Natural killer cell treated with Interleukin-12 subunit alpha and Interleukin-12 subunit beta and Interleukin-15 and Interleukin-18, amount 100 ng/mL, for 72 hours (primary cell): ENCODE data around the gene AGAP5. TPM values are rescaled to one million over a fixed set of nuclear protein-coding genes. Genes with fewer than 3 reads are reported as not detected.
"Not testable (repeated sequence)": the region's sequence is repeated elsewhere in the genome, so short reads cannot be mapped to it uniquely, and the experiment has no call there.

Source experiments
- ATAC-seq, 2 donors: fragments of 150-1000 bp; cut with Tn5 transposase in 1 of 2; sonication (Bioruptor Pico), chemical (Tn5 transposase) in 1 of 2; 2 replicates each; pipeline ENCODE4 v1.10.0; 2021
- DNase-seq: peaks from one replicate; pipeline ENCODE4 v3.0.0; 2022; ENCODE audit warnings: low spot score
- H3K27ac Mint-ChIP-seq, 2 donors: 1 replicate in 1 of 2; 2 replicates in 1 of 2; pipeline ENCODE4 v1.8.0; 2022; ENCODE audit warnings: mixed read lengths in 2 of 2, mild to moderate bottlenecking in 1 of 2, moderate library complexity in 1 of 2
- H3K27me3 Mint-ChIP-seq, 2 donors: 1 replicate in 1 of 2; 2 replicates in 1 of 2; pipeline ENCODE4 v1.8.0; 2022; ENCODE audit warnings: mixed read lengths in 2 of 2
- H3K36me3 Mint-ChIP-seq: one replicate; pipeline ENCODE4 v1.8.0; 2022; ENCODE audit warnings: mixed read lengths
- H3K4me1 Mint-ChIP-seq, 2 donors: 1 replicate in 1 of 2; 2 replicates in 1 of 2; pipeline ENCODE4 v1.8.0; 2022; ENCODE audit warnings: low read depth in 2 of 2, mixed read lengths in 2 of 2, mild to moderate bottlenecking in 1 of 2
- H3K4me3 Mint-ChIP-seq: one replicate; pipeline ENCODE4 v1.8.0; 2022; ENCODE audit warnings: mixed read lengths
- H3K9me3 Mint-ChIP-seq: 2 replicates; pipeline ENCODE4 v1.8.0; 2022; ENCODE audit warnings: mixed read lengths
- total RNA-seq, 2 donors: library from RNA; stranded (reverse); gene quantifications; one replicate each; pipeline ENCODE4 v1.2.3, GENCODE V29; 2022

AGAP5 gene
- 10 to 100 TPM in 1 of 2 donors, 1 to 10 TPM in 1; 9.8 to 26.0 TPM for total RNA-seq

- not testable (repeated sequence) for H3K27ac Mint-ChIP-seq, ATAC-seq, H3K27me3 Mint-ChIP-seq, H3K9me3 Mint-ChIP-seq, DNase-seq, H3K4me3 Mint-ChIP-seq, H3K4me1 Mint-ChIP-seq
- H3K36me3 Mint-ChIP-seq: peaks cover 11% of the 10 kb centered on the region
Observed at GRCh38 chr10:73697675-73698159, at the start of gene AGAP5. Gene AGAP5, minus strand, starts transcription at chr10:73698109. Its CDS starts 354 bp downstream, at chr10:73697755.

- ATAC-seq: no peak
- Mint-ChIP-seq H3K4me1 (peaks cover 46 to 54% of the 10 kb centered on the region in 2 donors), H3K36me3 (peaks cover 21% of the 10 kb centered on the region), H3K9me3 (no peaks in the 10 kb centered on the region), H3K27me3 (no peaks in the 10 kb centered on the region), H3K4me3 (peak overlapping the region; percentile 98), H3K27ac (peak overlapping the region; percentile 62 to 64)
- no peak for DNase-seq
Observed at GRCh38 chr10:73746721-73747120, 48.8 kb upstream of the AGAP5 start.

DNA sequence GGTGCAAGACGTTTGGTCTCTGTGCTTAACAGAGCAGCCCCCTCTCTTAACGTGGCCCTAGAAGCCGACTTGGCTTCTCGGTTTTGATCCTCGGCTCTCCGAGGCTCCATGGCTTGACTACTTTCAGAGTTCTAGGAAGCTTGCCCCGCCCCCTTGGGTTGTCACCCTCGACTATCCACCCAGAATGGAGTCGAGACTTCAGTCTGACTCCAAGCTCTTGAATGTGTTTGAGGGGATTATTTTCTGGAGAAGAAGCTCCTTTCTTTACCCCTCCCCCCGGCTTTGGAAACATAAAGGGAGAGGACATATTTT, 46.7 kb upstream of the AGAP5 start:
- DNase-seq: peak; percentile 68
- H3K36me3 Mint-ChIP-seq: peaks cover 6% of the 10 kb centered on the region
- H3K27me3 Mint-ChIP-seq: no peaks in the 10 kb centered on the region
- peak overlapping the region; percentile 98 for H3K4me3 Mint-ChIP-seq
- H3K27ac Mint-ChIP-seq: peak overlapping the region; percentile 98 to 99
- no peaks in the 10 kb centered on the region for H3K9me3 Mint-ChIP-seq
- H3K4me1 Mint-ChIP-seq: peaks cover 32 to 38% of the 10 kb centered on the region in 2 donors
- peak; percentile 58 to 59 for ATAC-seq

- DNase-seq (peak; percentile 96), ATAC-seq (peak; percentile 96)
- Mint-ChIP-seq H3K27ac (peak within 1 kb of the TSS; percentile 98 to 99), H3K27me3 (no peaks in the 10 kb centered on the region), H3K9me3 (no peaks in the 10 kb centered on the region), H3K4me1 (peaks cover 29 to 35% of the 10 kb centered on the region in 2 donors), H3K4me3 (peak within 1 kb of the TSS; percentile 98), H3K36me3 (peaks cover 3% of the 10 kb centered on the region)
Observed at GRCh38 chr10:73743905-73744663, 46.2 kb upstream of the AGAP5 start, which contains the start of gene SEC24C. Gene SEC24C, plus strand, starts transcription at chr10:73744372. Its CDS starts 2,461 bp downstream, at chr10:73746833.

DNA sequence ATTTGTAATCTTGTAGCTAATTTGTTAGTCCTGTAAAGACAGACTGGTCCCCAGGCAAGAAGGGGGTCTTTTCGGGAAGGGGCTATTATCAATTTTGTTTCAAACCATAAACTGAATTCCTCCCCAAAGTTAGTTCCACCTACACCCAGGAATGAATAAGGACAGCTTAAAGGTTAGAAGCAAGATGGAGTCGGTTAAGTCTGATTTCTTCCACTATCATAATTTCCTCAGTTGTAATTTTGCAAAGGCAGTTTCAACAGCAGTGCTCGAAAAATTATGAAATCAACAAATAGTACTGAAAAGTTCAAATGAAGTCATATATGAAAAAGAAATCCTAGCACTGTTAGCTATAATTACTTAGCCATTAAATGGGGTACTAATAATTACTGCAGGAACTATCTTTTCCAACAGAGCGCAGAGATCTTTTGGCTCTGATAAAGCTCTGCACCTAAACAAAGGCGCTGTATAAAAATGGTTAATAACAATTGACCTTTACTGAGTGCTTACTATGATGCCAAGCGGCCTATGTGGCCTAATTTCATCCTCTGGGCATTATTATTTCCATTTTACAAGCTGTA, 45.5 kb upstream of the AGAP5 start:
- Mint-ChIP-seq H3K4me1 (peaks cover 26 to 32% of the 10 kb centered on the region in 2 donors), H3K27ac (peak overlapping the region; percentile 98 to 99), H3K4me3 (peak overlapping the region; percentile 98), H3K27me3 (no peaks in the 10 kb centered on the region), H3K9me3 (no peaks in the 10 kb centered on the region), H3K36me3 (no peaks in the 10 kb centered on the region)
- ATAC-seq (no peak), DNase-seq (no peak)

DNA sequence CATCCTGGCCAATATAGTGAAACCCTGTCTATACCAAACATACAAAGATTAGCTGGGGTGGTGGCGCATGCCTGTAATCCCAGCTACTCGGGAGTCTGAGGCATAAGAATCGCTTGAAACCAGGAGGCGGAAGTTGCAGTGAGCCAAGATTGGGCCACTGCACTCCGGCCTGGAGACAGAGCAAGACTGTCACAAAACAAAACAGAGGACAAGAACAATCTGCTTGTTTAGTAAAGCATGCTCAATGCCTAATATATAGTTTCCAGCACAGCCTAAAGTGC, 44.5 kb upstream of the AGAP5 start:
- peak overlapping the region; percentile 98 to 99 for H3K27ac Mint-ChIP-seq
- no peaks in the 10 kb centered on the region for H3K9me3 Mint-ChIP-seq
- no peaks in the 10 kb centered on the region for H3K27me3 Mint-ChIP-seq
- peaks cover 26 to 32% of the 10 kb centered on the region in 2 donors for H3K4me1 Mint-ChIP-seq
- peak overlapping the region; percentile 98 for H3K4me3 Mint-ChIP-seq
- DNase-seq (no peak), ATAC-seq (no peak)
- H3K36me3 Mint-ChIP-seq: no peaks in the 10 kb centered on the region

GRCh38 chr10:73740501-73741254, 42.8 kb upstream of the AGAP5 start:
- H3K27ac Mint-ChIP-seq, H3K9me3 Mint-ChIP-seq, ATAC-seq, H3K36me3 Mint-ChIP-seq, H3K27me3 Mint-ChIP-seq, H3K4me3 Mint-ChIP-seq, DNase-seq: not testable (repeated sequence)
- peaks cover 15 to 23% of the 10 kb centered on the region in 2 donors for H3K4me1 Mint-ChIP-seq

DNA sequence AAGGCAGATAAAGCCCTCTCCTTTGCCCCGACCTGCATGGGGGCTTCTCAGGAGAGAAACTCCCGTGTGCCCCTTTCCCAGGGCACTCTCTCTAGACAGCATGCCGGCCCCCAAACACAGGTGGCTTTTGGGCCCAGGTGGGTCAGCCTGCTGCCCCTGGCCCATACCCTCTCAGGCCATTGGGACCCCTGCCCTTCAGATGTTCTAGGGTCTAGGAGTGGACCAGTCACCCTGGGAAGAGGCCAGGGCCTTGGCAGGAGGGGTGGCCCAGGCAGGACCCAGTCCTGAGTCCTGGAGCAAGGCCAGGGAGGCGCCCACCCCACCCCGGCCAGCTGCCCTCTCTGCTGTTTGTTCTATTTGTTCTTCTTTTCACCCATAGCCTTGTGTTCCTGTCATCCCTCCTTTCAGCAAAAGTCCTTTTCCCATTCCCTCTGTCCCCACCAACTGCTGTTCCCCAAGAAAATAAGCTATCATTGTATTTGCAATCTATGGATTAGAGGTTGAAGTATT, 36.9 kb upstream of the AGAP5 start:
- Mint-ChIP-seq H3K9me3 (no peaks in the 10 kb centered on the region), H3K27ac (no peak overlapping the region), H3K4me1 (peaks cover 5 to 7% of the 10 kb centered on the region in 2 donors), H3K27me3 (no peaks in the 10 kb centered on the region), H3K4me3 (no peak overlapping the region), H3K36me3 (no peaks in the 10 kb centered on the region)
- ATAC-seq: no peak
- DNase-seq: no peak

DNA sequence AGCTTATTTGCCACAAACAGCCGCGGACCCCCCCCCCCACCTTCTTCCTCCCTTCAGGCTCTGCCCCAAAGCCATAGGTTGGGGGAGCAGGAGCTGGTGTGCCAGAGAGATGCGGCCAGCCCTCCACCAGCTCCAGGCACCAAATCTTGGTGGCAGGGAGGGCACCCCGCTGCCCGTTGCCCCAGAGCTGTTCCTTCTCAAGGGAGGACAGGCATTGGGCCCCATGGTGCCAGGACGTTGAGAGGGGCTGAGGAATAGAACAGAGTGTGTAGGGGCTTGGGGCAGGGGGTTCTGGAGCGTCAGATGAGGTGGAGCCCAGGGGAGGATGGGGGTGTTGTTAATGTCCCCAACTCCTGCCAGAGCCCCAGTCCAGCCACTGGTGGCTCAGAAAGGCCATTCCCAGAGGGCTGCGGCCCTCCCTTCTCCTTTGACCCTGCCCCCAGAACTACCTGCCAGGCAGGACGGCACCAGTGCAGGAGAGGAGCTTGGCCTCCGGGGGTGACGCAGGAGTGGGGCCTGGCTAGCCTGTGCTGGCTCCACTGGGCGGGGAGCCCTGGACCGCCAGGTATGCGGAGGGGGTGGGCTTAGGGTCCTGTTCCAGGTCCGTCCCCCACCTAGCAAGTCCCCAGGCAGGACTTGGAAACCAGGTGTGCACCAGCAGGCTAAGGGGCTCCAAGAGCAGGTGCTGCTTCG, 36.3 kb upstream of the AGAP5 start:
- Mint-ChIP-seq H3K4me3 (no peak overlapping the region), H3K9me3 (no peaks in the 10 kb centered on the region), H3K4me1 (peaks cover 9 to 11% of the 10 kb centered on the region in 2 donors), H3K36me3 (no peaks in the 10 kb centered on the region), H3K27ac (no peak overlapping the region), H3K27me3 (no peaks in the 10 kb centered on the region)
- no peak for ATAC-seq
- DNase-seq: no peak

DNA sequence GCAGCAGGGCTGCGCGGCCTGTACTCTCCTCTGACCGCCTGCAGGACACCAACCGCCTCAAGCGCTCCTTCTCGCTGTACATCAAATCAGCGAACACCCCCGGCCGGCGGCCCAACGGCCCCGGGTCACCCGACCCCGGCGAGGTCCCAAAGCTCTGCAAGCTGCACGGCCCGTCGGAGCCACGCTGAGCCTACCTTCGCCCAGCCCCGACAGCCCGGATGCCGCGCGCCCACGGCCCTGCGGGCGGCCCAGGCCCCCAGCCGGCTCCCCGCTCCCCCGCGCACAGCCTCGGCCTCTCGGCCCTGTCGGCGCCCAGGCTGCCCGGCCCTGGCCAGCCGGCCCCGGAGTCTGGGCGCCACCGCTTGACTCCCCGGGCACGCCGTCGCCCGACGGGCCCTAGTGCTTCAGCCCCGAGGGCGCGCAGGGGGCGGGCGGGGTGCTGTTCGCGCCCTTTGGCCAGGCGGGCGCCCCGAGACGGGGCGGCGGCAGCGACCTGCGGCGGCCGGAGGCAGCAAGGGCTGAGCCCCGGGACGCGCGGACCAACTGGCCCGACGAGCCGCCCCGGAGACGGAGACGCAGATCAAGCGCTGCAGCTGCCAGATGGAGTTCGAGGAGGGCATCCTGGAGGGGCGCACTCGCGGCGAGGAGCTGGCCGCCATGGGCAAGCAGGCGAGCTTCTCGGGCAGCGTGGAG, 35.2 kb upstream of the AGAP5 start:
- Mint-ChIP-seq H3K27ac (no peak overlapping the region), H3K9me3 (no peaks in the 10 kb centered on the region), H3K36me3 (no peaks in the 10 kb centered on the region), H3K4me1 (peaks cover 9 to 11% of the 10 kb centered on the region in 2 donors), H3K27me3 (no peaks in the 10 kb centered on the region), H3K4me3 (no peak overlapping the region)
- ATAC-seq (no peak), DNase-seq (no peak)

DNA sequence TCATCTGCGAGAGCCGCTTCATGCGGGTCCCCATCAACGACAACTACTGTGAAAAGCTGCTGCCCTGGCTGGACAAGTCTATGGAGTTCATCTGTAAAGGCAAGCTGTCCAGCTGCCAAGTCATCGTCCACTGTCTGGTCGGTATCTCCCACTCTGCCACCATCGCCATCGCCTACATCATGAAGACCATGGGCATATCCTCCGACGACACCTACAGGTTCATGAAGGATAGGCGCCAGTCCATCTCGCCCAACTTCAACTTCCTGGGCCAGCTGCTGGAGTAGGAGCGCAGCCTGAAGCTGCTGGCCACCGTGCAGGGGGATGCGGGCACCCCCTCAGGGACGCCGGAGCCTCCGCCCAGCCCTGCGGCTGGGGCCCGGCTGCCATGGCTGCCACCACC, 34.5 kb upstream of the AGAP5 start:
- ATAC-seq: no peak
- Mint-ChIP-seq H3K27me3 (no peaks in the 10 kb centered on the region), H3K4me3 (peak overlapping the region; percentile 59), H3K27ac (peak overlapping the region; percentile 25 to 57), H3K4me1 (peaks cover 9 to 11% of the 10 kb centered on the region in 2 donors), H3K36me3 (no peaks in the 10 kb centered on the region), H3K9me3 (no peaks in the 10 kb centered on the region)
- DNase-seq: no peak

DNA sequence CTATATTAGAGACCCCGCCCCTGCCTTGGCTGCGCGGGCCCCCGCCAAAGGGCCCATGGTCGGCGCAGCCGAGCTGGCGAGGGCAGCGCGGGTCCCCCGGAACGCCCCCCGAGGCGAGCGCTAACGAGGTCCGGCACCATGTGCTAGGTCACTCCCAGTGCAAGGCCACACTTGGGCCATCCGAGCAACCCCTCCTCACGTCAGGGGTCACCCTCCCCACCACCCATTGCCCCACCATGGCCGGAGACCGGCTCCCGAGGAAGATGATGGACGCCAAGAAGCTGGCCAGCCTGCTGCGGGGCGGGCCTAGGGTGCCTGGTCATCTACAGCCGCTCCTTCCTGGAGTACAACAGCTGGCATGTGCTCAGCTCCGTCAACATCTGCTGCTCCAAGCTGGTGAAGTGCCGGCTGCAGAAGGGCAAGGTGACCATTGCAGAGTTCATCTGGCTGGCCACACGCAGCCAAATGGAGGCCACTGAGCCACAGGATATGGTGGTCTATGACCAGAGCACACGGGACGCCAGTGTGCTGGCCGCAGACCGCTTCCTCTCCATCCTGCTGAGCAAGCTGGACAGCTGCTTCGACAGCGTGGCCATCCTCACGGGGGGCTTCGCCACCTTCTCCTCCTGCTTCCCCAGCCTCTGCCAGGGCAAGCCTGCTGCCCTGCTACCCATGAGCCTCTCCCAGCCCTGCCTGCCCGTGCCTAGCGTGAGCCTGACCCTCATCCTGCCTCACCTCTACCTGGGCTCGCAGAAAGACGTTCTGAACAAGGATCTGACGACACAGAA, 33.9 kb upstream of the AGAP5 start:
- H3K9me3 Mint-ChIP-seq: no peaks in the 10 kb centered on the region
- H3K27ac Mint-ChIP-seq: peak overlapping the region; percentile 92 to 95

More for the DNA sequence above, 33.9 kb upstream of the AGAP5 start:
- H3K27me3 Mint-ChIP-seq: no peaks in the 10 kb centered on the region
- peaks cover 3% of the 10 kb centered on the region for H3K36me3 Mint-ChIP-seq
- ATAC-seq (no peak), DNase-seq (no peak)
- H3K4me1 Mint-ChIP-seq: peaks cover 9 to 11% of the 10 kb centered on the region in 2 donors
- H3K4me3 Mint-ChIP-seq: peak overlapping the region; percentile 93
